ENCODE results near the gene REM1.
A peak's percentile ranks its signal among the peaks of the same experiment; 100 is the strongest.
"Not testable (repeated sequence)": the region's sequence is repeated elsewhere in the genome, so short reads cannot be mapped to it uniquely, and the experiment has no call there.

The REM1 gene

DNA sequence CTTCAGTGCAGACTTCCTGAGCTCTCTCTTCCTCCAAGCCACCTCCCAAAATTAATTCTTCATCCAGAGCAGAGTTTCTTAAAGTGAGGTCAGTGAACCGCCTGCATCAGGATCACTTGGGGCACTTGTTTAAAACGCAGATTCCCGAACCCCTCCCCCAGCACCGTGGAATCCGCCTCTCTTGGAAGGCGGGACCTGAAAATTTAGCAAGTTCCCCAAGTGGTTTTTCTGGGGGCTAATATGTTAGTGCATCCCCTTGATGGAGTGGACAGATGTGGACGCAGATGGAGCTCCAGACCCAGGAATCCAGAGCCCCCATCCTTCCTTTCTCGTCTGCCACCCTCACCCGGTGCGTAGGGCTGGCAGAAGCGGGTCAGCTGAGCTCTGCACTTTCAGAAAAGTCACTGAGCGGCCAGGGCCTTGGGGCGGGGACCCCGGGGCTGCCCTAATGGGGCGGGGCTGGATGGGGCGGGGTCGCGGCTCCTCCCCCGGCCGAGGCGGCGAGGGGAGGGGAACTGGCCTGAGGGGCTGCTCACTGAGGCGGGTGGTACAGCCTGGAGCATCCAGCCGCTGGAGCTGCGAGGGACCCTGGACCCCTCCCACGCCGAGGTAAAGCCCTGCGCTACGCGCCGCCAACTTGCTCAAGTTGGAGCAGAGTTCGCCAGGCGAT, at the start of gene REM1, which contains the start of gene DEFB124:
Gene REM1, plus strand, starts transcription at position 531 of the 670 bp plus-strand sequence. CDS start 1,158 bp downstream, outside the sequence.
Gene DEFB124, minus strand, starts transcription at position 370 of the 670 bp plus-strand sequence. CDS start 2,114 bp downstream, outside the sequence.
- no peaks in the 10 kb centered on the region for H3K36me3 ChIP-seq (replicated peaks)
- peaks cover 3% of the 10 kb centered on the region for H3K4me1 ChIP-seq
- H3K27me3 ChIP-seq (ENCODE audit: low read depth), result peaks cover 6% of the 10 kb centered on the region; the same call in 1 of the 2 replicates
- peak within 1 kb of the TSS; percentile 15 for H3K4me3 ChIP-seq
- H3K9me3 ChIP-seq, result no peaks in the 10 kb centered on the region; the same call in 1 of the 2 replicates
- peak in 1 of 2 experiments; percentile 66 for DNase-seq (ENCODE audit: low spot score in 2 of 2)
- in situ Hi-C loops (cut with MboI; ENCODE audit: low sequenced_read_pairs), result no loop called here

- Histone ChIP-seq H3K9me3 (no peaks in the 10 kb centered on the region), H3K4me1 (peaks cover 4% of the 10 kb centered on the region), H3K36me3 (replicated peaks) (no peaks in the 10 kb centered on the region), H3K27me3 (ENCODE audit: low read depth) (no peaks in the 10 kb centered on the region; the same call in 1 of the 2 replicates), H3K4me3 (no peak overlapping the region)
- in situ Hi-C loops (cut with MboI; ENCODE audit: low sequenced_read_pairs), result no loop called here
- no peak for DNase-seq (ENCODE audit: low spot score in 2 of 2)
These were observed 49.3 kb upstream of the REM1 start for GRCh38 chr20:31425797-31426196.

GRCh38 chr20:31426891-31427551, 48.1 kb upstream of the REM1 start:
- H3K36me3 ChIP-seq (replicated peaks); H3K4me1 ChIP-seq; DNase-seq (ENCODE audit: low spot score in 2 of 2); in situ Hi-C loops (cut with MboI; ENCODE audit: low sequenced_read_pairs); H3K4me3 ChIP-seq; H3K9me3 ChIP-seq; H3K27me3 ChIP-seq (ENCODE audit: low read depth): not testable (repeated sequence)

DNA sequence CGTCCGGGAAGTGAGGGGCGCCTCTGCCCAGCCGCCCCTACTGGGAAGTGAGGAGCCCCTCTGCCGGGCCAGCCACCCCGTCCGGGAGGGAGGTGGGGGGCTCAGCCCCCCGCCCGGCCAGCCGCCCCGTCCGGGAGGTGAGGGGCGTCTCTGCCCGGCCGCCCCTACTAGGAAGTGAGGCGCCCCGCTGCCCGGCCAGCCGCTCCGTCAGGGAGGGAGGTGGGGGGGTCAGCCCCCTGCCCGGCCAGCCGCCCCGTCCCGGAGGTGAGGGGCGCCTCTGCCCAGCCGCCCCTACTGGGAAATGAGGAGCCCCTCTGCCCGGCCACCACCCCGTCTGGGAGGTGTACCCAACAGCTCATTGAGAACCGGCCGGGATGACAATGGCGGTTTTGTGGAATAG, 47.5 kb upstream of the REM1 start:
- in situ Hi-C loops (cut with MboI; ENCODE audit: low sequenced_read_pairs); DNase-seq (ENCODE audit: low spot score in 2 of 2); H3K27me3 ChIP-seq (ENCODE audit: low read depth); H3K36me3 ChIP-seq (replicated peaks); H3K4me3 ChIP-seq; H3K9me3 ChIP-seq; H3K4me1 ChIP-seq: not testable (repeated sequence)

DNA sequence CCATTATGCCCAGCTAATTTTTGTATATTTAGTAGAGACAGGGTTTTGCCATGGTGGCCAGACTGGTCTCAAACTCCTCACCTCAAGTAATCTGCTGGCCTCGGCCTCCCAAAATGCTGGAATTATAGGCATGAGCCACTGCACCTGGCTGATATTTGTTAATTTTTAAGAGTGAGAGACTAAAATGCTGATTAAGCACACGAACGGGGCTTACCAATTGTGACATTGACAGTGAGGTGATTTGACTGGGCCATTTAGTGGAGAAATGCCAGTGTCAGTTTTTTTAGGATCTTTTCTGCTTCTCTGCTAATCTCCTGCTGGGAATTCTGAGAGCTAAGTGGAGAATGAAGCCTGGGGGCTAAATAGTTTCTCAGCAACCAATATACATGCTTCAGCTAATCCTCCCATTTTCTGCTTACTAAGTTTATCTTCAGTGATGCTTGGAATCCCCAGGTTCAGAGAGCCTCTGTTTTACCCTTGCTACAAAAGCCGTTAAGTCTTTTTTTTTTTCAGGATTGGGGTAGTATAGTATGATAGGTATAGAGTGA, 44.4 kb upstream of the REM1 start:
- DNase-seq (ENCODE audit: low spot score in 2 of 2), result peak; percentile 60 to 95
- in situ Hi-C loops (cut with MboI; ENCODE audit: low sequenced_read_pairs), result no loop called here
- H3K36me3 ChIP-seq (replicated peaks), result no peaks in the 10 kb centered on the region
- H3K27me3 ChIP-seq (ENCODE audit: low read depth), result no peaks in the 10 kb centered on the region
- no peak overlapping the region for H3K4me3 ChIP-seq
- no peaks in the 10 kb centered on the region for H3K9me3 ChIP-seq
- peaks cover 6% of the 10 kb centered on the region for H3K4me1 ChIP-seq

- 0 out of 2 replicates have a peak, but pooled peaks cover 2% of the 10 kb centered on the region for H3K9me3 ChIP-seq
- H3K4me3 ChIP-seq, result no peak within 1 kb of the TSS
- DNase-seq (ENCODE audit: low spot score in 2 of 2), result peak in 1 of 2 experiments; percentile 37
- H3K27me3 ChIP-seq (ENCODE audit: low read depth), result no peaks in the 10 kb centered on the region
- in situ Hi-C loops (cut with MboI; ENCODE audit: low sequenced_read_pairs), result no loop called here
- no peaks in the 10 kb centered on the region for H3K4me1 ChIP-seq
- H3K36me3 ChIP-seq (replicated peaks), result no peaks in the 10 kb centered on the region
These were observed 35.0 kb upstream of the REM1 start, which contains the start of gene DEFB123 for GRCh38 chr20:31440012-31440659. DEFB123 (plus strand) TSS chr20:31440632; CDS start chr20:31440699, 67 bp downstream.

GRCh38 chr20:31446084-31446819, 28.8 kb upstream of the REM1 start:
- in situ Hi-C loops (cut with MboI; ENCODE audit: low sequenced_read_pairs), result no loop called here
- H3K4me1 ChIP-seq, result peaks cover 6% of the 10 kb centered on the region
- H3K36me3 ChIP-seq (replicated peaks), result no peaks in the 10 kb centered on the region
- H3K4me3 ChIP-seq, result no peak overlapping the region
- 0 out of 2 replicates have a peak, but pooled peaks cover 3% of the 10 kb centered on the region for H3K9me3 ChIP-seq
- no peaks in the 10 kb centered on the region for H3K27me3 ChIP-seq (ENCODE audit: low read depth)
- peak; percentile 20 to 32 for DNase-seq (ENCODE audit: low spot score in 2 of 2)

DNA sequence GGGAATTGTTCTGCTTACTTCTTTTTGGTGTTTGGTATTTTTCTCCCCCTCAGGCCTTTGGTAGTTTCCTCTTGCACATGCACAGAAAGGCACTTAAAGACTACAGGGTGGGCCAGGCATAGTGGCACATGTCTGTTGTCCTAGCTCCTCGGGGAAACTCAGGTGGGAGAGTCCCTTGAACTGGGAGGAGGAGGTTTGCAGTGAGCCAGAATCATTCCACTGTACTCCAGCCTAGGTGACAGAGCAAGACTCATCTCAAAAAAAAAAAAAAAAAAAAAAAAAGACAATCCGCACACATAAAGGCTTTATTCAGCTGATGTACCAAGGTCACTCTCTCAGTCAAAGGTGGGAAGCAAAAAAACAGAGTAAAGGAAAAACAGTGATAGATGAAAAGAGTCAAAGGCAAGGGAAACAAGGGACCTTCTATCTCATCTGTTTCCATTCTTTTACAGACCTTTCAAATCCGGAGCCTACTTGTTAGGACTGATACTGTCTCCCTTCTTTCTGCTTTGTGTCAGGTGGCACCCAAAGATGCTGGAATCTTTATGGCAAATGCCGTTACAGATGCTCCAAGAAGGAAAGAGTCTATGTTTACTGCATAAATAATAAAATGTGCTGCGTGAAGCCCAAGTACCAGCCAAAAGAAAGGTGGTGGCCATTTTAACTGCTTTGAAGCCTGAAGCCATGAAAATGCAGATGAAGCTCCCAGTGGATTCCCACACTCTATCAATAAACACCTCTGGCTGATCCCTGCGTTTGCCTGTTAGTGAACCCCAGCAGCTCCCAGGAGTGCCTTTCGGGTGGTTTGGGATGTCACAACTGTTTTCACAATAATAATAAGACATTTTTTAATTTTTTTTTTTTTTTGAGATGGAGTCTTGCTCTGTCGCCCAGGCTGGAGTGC, 25.3 kb upstream of the REM1 start:
- Histone ChIP-seq H3K9me3 (peaks cover 3% of the 10 kb centered on the region; the same call in 1 of the 2 replicates), H3K4me3 (no peak overlapping the region), H3K4me1 (peaks cover 6% of the 10 kb centered on the region), H3K27me3 (ENCODE audit: low read depth) (no peaks in the 10 kb centered on the region), H3K36me3 (replicated peaks) (no peaks in the 10 kb centered on the region)
- in situ Hi-C loops (cut with MboI; ENCODE audit: low sequenced_read_pairs), result no loop called here
- DNase-seq (ENCODE audit: low spot score in 2 of 2), result no peak

- in situ Hi-C loops (cut with MboI; ENCODE audit: low sequenced_read_pairs), result no loop called here
These were observed 22.5 kb upstream of the REM1 start for GRCh38 chr20:31452575-31452974.

GRCh38 chr20:31454361-31454760, 20.7 kb upstream of the REM1 start:
- in situ Hi-C loops (cut with MboI; ENCODE audit: low sequenced_read_pairs), result no loop called here
- Histone ChIP-seq H3K9me3 (no peaks in the 10 kb centered on the region; the same call in 1 of the 2 replicates), H3K4me3 (no peak overlapping the region)

More at GRCh38 chr20:31452575-31452974, 22.5 kb upstream of the REM1 start:
- no peak for DNase-seq (ENCODE audit: low spot score in 2 of 2)
- H3K4me3 ChIP-seq, result no peak overlapping the region
- H3K4me1 ChIP-seq, result no peaks in the 10 kb centered on the region
- H3K27me3 ChIP-seq (ENCODE audit: low read depth), result no peaks in the 10 kb centered on the region
- no peaks in the 10 kb centered on the region; the same call in 1 of the 2 replicates for H3K9me3 ChIP-seq
- no peaks in the 10 kb centered on the region for H3K36me3 ChIP-seq (replicated peaks)

GRCh38 chr20:31470946-31471345, 4.1 kb upstream of the REM1 start:
- H3K4me3 ChIP-seq; H3K36me3 ChIP-seq (replicated peaks); DNase-seq (ENCODE audit: low spot score in 2 of 2); H3K9me3 ChIP-seq; H3K27me3 ChIP-seq (ENCODE audit: low read depth); in situ Hi-C loops (cut with MboI; ENCODE audit: low sequenced_read_pairs); H3K4me1 ChIP-seq: not testable (repeated sequence)

More at GRCh38 chr20:31454361-31454760, 20.7 kb upstream of the REM1 start:
- H3K36me3 ChIP-seq (replicated peaks), result no peaks in the 10 kb centered on the region
- no peaks in the 10 kb centered on the region for H3K27me3 ChIP-seq (ENCODE audit: low read depth)
- no peak for DNase-seq (ENCODE audit: low spot score in 2 of 2)
- H3K4me1 ChIP-seq, result no peaks in the 10 kb centered on the region

All from HAP-1 (cell line).